Lung (tissue), 12 donors: ENCODE results near the gene DOC2A. TPM values are rescaled to one million over a fixed set of nuclear protein-coding genes. Genes with fewer than 3 reads are reported as not detected.

Experiments
- ATAC-seq: fragments of 200-7000 bp; cut with Tn5 transposase; one replicate; pipeline ENCODE4 v1.9.1; 2020; ENCODE audit warnings: moderate number of reproducible peaks; ENCODE audit not compliant: insufficient read depth, low FRiP score
- DNase-seq, 3 donors: peaks; one replicate each; pipeline ENCODE4 v3.0.0-alpha.2; 2013 to 2017
- H3K27ac ChIP-seq, 2 donors: one replicate each; pipeline ENCODE4 v1.5.1; 2013; ENCODE audit warnings: mild to moderate bottlenecking in 2 of 2, moderate library complexity in 2 of 2, control low read depth in 1 of 2, inconsistent platforms in 1 of 2, low read depth in 1 of 2, low read length in 1 of 2
- H3K27me3 ChIP-seq, 3 donors: one replicate each; pipeline ENCODE4 v1.5.1; 2013; ENCODE audit warnings: low read length in 2 of 3; ENCODE audit not compliant: control insufficient read depth in 3 of 3, insufficient read depth in 3 of 3
- H3K36me3 ChIP-seq, 4 donors: one replicate each; pipeline ENCODE4 v1.5.1; 2013; ENCODE audit warnings: low read length in 4 of 4, mild to moderate bottlenecking in 1 of 4, moderate library complexity in 1 of 4; ENCODE audit not compliant: control insufficient read depth in 4 of 4, insufficient read depth in 4 of 4
- H3K4me1 ChIP-seq, 5 donors: one replicate each; pipeline ENCODE4 v1.5.1; 2013; ENCODE audit warnings: low read length in 5 of 5, mild to moderate bottlenecking in 2 of 5, moderate library complexity in 1 of 5; ENCODE audit not compliant: control insufficient read depth in 5 of 5, insufficient read depth in 5 of 5
- H3K4me3 ChIP-seq: one replicate; pipeline ENCODE4 v1.5.1; 2013; ENCODE audit warnings: mild to moderate bottlenecking, control low read depth, moderate library complexity
- H3K9ac ChIP-seq, 2 donors: one replicate each; pipeline ENCODE4 v1.5.1; 2013; ENCODE audit warnings: low read length in 2 of 2, control low read depth in 1 of 2; ENCODE audit not compliant: insufficient read depth in 1 of 2
- H3K9me3 ChIP-seq, 4 donors: one replicate each; pipeline ENCODE4 v1.5.1; 2013; ENCODE audit warnings: low read length in 3 of 4, mild to moderate bottlenecking in 1 of 4, moderate library complexity in 1 of 4; ENCODE audit not compliant: control insufficient read depth in 4 of 4, insufficient read depth in 3 of 4
- CTCF ChIP-seq: IDR thresholded peaks from 2 replicates; pipeline ENCODE4 v1.5.1; 2012; ENCODE audit warnings: mild to moderate bottlenecking; ENCODE audit errors: control extremely low read depth, extremely low read depth
- WGBS, 2 donors: extraction: QIAGEN DNeasy Blood & Tissue Kit; methylation state at CpG; one replicate each; pipeline ENCODE4 v1.1.7; 2013; 5-methylcytosine and 5-hydroxymethylcytosine counted together
- polyA plus RNA-seq, 2 donors: library from polyadenylated mRNA; stranded (reverse); fragments of 200-250 nt; gene quantifications; one replicate each; pipeline ENCODE4 v1.2.1, GENCODE V29; 2013
- total RNA-seq, 2 donors: library from RNA; depleted of rRNA in 1 of 2; stranded (reverse); fragments of >200 nt in 1 of 2; gene quantifications; one replicate each; pipeline ENCODE4 v1.2.1, GENCODE V29; 2014 to 2021
- donor health status: control.
- donor health status: control.
- donor health status: Bipolar disorder and iron deficiency.
- donor health status: healthy.
- donor health status: DM: yes; HTN: yes; CAD: no.

DOC2A gene
- total and polyA plus RNA-seq, 4 donors = 1.4 to 8.7 (median 2.7) TPM

- Histone ChIP-seq H3K4me1 (peaks cover 14 to 31% (median 21%) of the 10 kb centered on the region in 5 donors), H3K36me3 (peaks cover 7 to 43% (median 34%) of the 10 kb centered on the region in 4 donors), H3K4me3 (peak overlapping the region; percentile 11), H3K9ac (peak overlapping the region; percentile 48 to 60), H3K9me3 (peaks cover 0 to 3% (median 0%) of the 10 kb centered on the region in 4 donors), H3K27me3 (no peaks in the 10 kb centered on the region), H3K27ac (peak overlapping the region; percentile 87 to 95)
- no peak for DNase-seq
- no peak for ATAC-seq
- no peak for TF ChIP-seq CTCF
- 16 to 29% methylated on average over 6 of the region's 6 CpGs for WGBS, 2 donors
These were observed 34.9 kb downstream of the DOC2A start for GRCh38 chr16:29975811-29976511.

- Histone ChIP-seq H3K9ac (peak overlapping the region; percentile 60 to 90), H3K9me3 (peaks cover 0 to 3% (median 0%) of the 10 kb centered on the region in 4 donors), H3K4me1 (peaks cover 14 to 31% (median 21%) of the 10 kb centered on the region in 5 donors), H3K27ac (peak overlapping the region; percentile 87 to 95), H3K27me3 (no peaks in the 10 kb centered on the region), H3K36me3 (peaks cover 3 to 37% (median 30%) of the 10 kb centered on the region in 4 donors), H3K4me3 (peak overlapping the region; percentile 91)
- no peak for ATAC-seq
- DNase-seq = no peak
- no peak for TF ChIP-seq CTCF
- 45 to 59% methylated on average over 5 of the region's 5 CpGs for WGBS, 2 donors
These were observed 35.7 kb downstream of the DOC2A start for GRCh38 chr16:29975134-29975538.

- peak overlapping the region; percentile 60 to 90 for H3K9ac ChIP-seq
- DNase-seq (peak; percentile 38 to 60 (median 45)), ATAC-seq (no peak)
- H3K27ac ChIP-seq = peak overlapping the region; percentile 87 to 95
- WGBS, 2 donors = 1 to 4% methylated on average over 31 of the region's 31 CpGs
- H3K27me3 ChIP-seq = no peaks in the 10 kb centered on the region
- H3K4me1 ChIP-seq = peaks cover 14 to 31% (median 21%) of the 10 kb centered on the region in 5 donors
- peak overlapping the region; percentile 91 for H3K4me3 ChIP-seq
- TF ChIP-seq CTCF = no peak
- peaks cover 0 to 3% (median 0%) of the 10 kb centered on the region in 4 donors for H3K9me3 ChIP-seq
- H3K36me3 ChIP-seq = peaks cover 3 to 31% (median 26%) of the 10 kb centered on the region in 4 donors
These were observed 36.3 kb downstream of the DOC2A start for GRCh38 chr16:29974291-29975133.
